ENCODE measurements around the gene PLLP. TPM values are rescaled to one million over a fixed set of nuclear protein-coding genes. Genes with fewer than 3 reads are reported as not detected.
A peak's percentile ranks its signal among the peaks of the same experiment; 100 is the strongest.

The PLLP gene
- total and polyA plus RNA-seq, 10 of the 15 experiments (the other 5 are each of a cell fraction or from before 2014, with no cell fraction given) = 0.21 to 5.8 (median 0.67) TPM

GRCh38 chr16:57299719-57300386, 15.4 kb upstream of the PLLP start (continued):
- TF ChIP-seq FOS (IDR thresholded peaks at IDR 0.05; ENCODE audit: borderline replicate concordance, extremely low read depth, insufficient read length) (no peak), MYB (IDR thresholded peaks at IDR 0.05; ENCODE audit: borderline replicate concordance, low read depth, low read length) (0 out of 2 replicates have a peak, but pooled peaks have one; percentile 48), ZBTB11 (CRISPR knock-in tag; IDR thresholded peaks at IDR 0.05) (no peak), KDM1A (IDR thresholded peaks at IDR 0.05; ENCODE audit: borderline replicate concordance) (no peak), TBL1XR1 (IDR thresholded peaks at IDR 0.05; ENCODE audit: low read depth, low read length) (peak; percentile 83; the same call in 1 of the 2 replicates), ZBED1 (IDR thresholded peaks at IDR 0.05; ENCODE audit: borderline replicate concordance) (peak; percentile 84), KLF5 (IDR thresholded peaks at IDR 0.05; ENCODE audit: partially characterized antibody) (no peak), BCL11A (IDR thresholded peaks at IDR 0.05; ENCODE audit: low read depth, low read length) (no peak; the same call in 1 of the 2 replicates), PKNOX1 (IDR thresholded peaks at IDR 0.05) (no peak), MLLT1 (IDR thresholded peaks at IDR 0.05) (no peak), SKIL (IDR thresholded peaks at IDR 0.05; ENCODE audit: low read depth, poor library complexity, severe bottlenecking) (no peak), STAT1 (conservative IDR thresholded peaks at IDR 0.05) (0 out of 2 replicates have a peak, but pooled peaks have one; percentile 66), RCOR1 (conservative IDR thresholded peaks at IDR 0.05; ENCODE audit: low read depth, low read length) (no peak; the same call in 1 of the 2 replicates), MTA2 (IDR thresholded peaks at IDR 0.05; ENCODE audit: low read depth) (no peak), SP1 (IDR thresholded peaks at IDR 0.05; ENCODE audit: low read depth, low read length) (peak; percentile 27), CHD2 (IDR thresholded peaks at IDR 0.05; ENCODE audit: borderline replicate concordance, low read depth, low read length) (peak; percentile 50; the same call in 1 of the 2 replicates), MEF2B (IDR thresholded peaks at IDR 0.05; ENCODE audit: partially characterized antibody, poor library complexity, severe bottlenecking) (peak; percentile 97), RAD21 (IDR thresholded peaks at IDR 0.05; ENCODE audit: insufficient read depth, low read depth, low read length) (no peak), NR2C2 (IDR thresholded peaks at IDR 0.05; ENCODE audit: borderline replicate concordance, control insufficient read depth, insufficient read length, low read depth) (no peak), RB1 (IDR thresholded peaks at IDR 0.05; ENCODE audit: borderline replicate concordance) (no peak; the same call in 1 of the 2 replicates), WRNIP1 (IDR thresholded peaks at IDR 0.05; ENCODE audit: borderline replicate concordance, low read depth, low read length) (0 out of 2 replicates have a peak, but pooled peaks have one; percentile 92), POLR2A (IDR thresholded peaks at IDR 0.05; ENCODE audit: low read depth, low read length) (peak; percentile 56), ZZZ3 (IDR thresholded peaks at IDR 0.05; ENCODE audit: control insufficient read depth, insufficient read length, low read depth) (no peak)
